Ishikawa (cell line): ENCODE data around the gene ARMC9.

Source experiments
- CEBPB ChIP-seq: IDR thresholded peaks from 2 replicates; pipeline ENCODE4 v1.6.1; 2012
- CREB1 ChIP-seq: IDR thresholded peaks from 2 replicates; pipeline ENCODE4 v1.6.1; 2012; ENCODE audit warnings: low read depth
- EGR1 ChIP-seq: IDR thresholded peaks from 2 replicates; pipeline ENCODE4 v1.6.1; 2012
- EP300 ChIP-seq: IDR thresholded peaks from 2 replicates; pipeline ENCODE4 v1.6.1; 2012; ENCODE audit warnings: borderline replicate concordance
- FOXM1 ChIP-seq: IDR thresholded peaks from 2 replicates; pipeline ENCODE4 v1.6.1; 2012; ENCODE audit warnings: low read depth, borderline replicate concordance
- NFIC ChIP-seq: IDR thresholded peaks from 2 replicates; pipeline ENCODE4 v1.6.1; 2012
- RAD21 ChIP-seq: IDR thresholded peaks from 2 replicates; pipeline ENCODE4 v1.6.1; 2012; ENCODE audit warnings: low read depth
- TAF1 ChIP-seq: IDR thresholded peaks from 2 replicates; pipeline ENCODE4 v1.6.1; 2012; ENCODE audit warnings: low read depth, mild to moderate bottlenecking
- TCF12 ChIP-seq: IDR thresholded peaks from 2 replicates; pipeline ENCODE4 v1.6.1; 2012; ENCODE audit warnings: low read depth
- TEAD4 ChIP-seq: IDR thresholded peaks from 2 replicates; pipeline ENCODE4 v1.6.1; 2012
- YY1 ChIP-seq: IDR thresholded peaks from 2 replicates; pipeline ENCODE4 v1.6.1; 2012; ENCODE audit warnings: low read depth
- ZBTB7A ChIP-seq: IDR thresholded peaks from 2 replicates; pipeline ENCODE4 v1.6.1; 2012; ENCODE audit warnings: low read depth
- TF ChIP-seq, protein P1 (sequence below): IDR thresholded peaks from 2 replicates; pipeline ENCODE4 v1.6.1; 2012
- TF ChIP-seq, protein P2 (sequence below): IDR thresholded peaks from 2 replicates; pipeline ENCODE4 v1.6.1; 2012
- TF ChIP-seq, protein P3 (sequence below): IDR thresholded peaks from 2 replicates; pipeline ENCODE4 v1.6.1; 2012; ENCODE audit warnings: low read depth, mild to moderate bottlenecking

Gene ARMC9

DNA sequence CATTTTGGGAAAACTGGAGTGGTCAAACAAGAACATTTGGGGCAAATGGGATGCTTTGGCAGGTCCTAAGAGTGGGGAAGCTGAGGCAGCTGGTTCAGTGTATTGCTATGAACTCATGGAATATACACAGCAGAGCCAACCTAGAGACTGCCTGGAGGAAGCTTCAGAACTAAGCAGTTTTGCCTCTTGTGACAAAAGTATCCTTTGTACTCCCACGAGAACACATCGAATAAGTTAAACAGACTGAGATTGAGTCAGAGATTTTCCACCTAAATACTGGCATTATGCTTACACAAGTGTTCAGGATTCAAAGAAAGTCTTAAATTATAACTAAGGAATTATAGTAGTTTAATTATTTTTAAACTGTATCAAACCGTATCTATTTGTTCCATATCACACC lies 5.2 kb upstream of the ARMC9 start:
- TF ChIP-seq ZBTB7A = no peak
- TF ChIP-seq EP300 = no peak
- TF ChIP-seq, protein P1, sequence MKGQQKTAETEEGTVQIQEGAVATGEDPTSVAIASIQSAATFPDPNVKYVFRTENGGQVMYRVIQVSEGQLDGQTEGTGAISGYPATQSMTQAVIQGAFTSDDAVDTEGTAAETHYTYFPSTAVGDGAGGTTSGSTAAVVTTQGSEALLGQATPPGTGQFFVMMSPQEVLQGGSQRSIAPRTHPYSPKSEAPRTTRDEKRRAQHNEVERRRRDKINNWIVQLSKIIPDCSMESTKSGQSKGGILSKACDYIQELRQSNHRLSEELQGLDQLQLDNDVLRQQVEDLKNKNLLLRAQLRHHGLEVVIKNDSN = no peak
- no peak for TF ChIP-seq YY1
- TF ChIP-seq TAF1 = no peak
- no peak for TF ChIP-seq CEBPB
- TF ChIP-seq RAD21 = no peak
- TF ChIP-seq TEAD4 = no peak
- TF ChIP-seq, protein P2, sequence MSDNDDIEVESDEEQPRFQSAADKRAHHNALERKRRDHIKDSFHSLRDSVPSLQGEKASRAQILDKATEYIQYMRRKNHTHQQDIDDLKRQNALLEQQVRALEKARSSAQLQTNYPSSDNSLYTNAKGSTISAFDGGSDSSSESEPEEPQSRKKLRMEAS = no peak
- no peak for TF ChIP-seq EGR1
- TF ChIP-seq FOXM1 = no peak
- no peak for TF ChIP-seq CREB1
- TF ChIP-seq TCF12 = no peak
- no peak for TF ChIP-seq NFIC

DNA sequence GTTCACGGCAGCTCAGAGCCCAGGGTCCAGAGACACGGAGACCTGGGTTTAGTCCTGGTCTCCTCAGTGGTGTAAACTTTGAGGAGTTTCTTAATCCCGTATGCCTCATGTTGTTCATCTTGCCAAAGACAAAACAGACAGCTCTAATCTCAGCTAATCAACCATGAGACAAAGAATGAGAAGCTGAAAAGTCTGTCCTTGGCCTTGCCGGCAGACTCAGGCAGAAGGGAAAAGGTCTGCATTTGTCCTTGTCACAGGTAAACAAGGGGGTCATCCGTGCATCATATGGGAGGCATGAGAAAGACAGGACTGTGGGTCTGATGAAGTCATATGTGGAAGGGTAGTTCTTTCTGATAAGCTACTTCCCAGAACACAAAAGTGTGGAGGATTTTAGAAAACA lies 1.8 kb upstream of the ARMC9 start:
- TF ChIP-seq YY1 (no peak), TAF1 (no peak), TCF12 (no peak), EGR1 (no peak), RAD21 (no peak), CEBPB (no peak)
- TF ChIP-seq, protein P1 = no peak

DNA sequence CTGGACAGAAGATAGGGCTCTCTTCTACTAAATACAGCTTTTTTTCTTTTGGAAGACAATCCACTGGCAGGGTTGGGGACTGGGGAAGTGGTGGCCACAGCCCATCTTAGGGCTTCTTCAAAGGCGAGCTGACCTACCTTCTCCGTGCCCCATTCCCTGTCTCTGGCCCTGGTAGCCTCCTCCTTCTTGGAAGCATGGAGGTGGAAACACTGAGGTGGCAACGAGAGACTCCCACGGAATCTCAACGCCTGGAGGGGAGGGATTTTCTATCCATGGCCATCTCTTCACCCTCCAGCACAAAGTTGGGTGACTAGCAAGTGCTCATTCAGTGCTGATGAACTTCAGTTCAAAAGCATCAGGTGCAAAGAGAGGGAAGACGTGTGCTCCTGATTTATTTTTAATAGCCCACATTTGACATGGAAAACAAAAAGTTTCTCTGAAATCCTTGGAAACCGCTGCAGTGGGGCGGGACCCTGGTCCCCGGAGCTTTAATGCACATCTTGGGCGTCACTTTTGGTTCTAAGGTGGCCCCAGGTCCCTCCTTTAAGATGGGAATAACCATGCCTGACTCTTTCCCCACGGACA lies 633 bp upstream of the ARMC9 start:
- TF ChIP-seq TEAD4 = no peak
- TF ChIP-seq FOXM1 = no peak
- no peak for TF ChIP-seq ZBTB7A
- TF ChIP-seq, protein P3, sequence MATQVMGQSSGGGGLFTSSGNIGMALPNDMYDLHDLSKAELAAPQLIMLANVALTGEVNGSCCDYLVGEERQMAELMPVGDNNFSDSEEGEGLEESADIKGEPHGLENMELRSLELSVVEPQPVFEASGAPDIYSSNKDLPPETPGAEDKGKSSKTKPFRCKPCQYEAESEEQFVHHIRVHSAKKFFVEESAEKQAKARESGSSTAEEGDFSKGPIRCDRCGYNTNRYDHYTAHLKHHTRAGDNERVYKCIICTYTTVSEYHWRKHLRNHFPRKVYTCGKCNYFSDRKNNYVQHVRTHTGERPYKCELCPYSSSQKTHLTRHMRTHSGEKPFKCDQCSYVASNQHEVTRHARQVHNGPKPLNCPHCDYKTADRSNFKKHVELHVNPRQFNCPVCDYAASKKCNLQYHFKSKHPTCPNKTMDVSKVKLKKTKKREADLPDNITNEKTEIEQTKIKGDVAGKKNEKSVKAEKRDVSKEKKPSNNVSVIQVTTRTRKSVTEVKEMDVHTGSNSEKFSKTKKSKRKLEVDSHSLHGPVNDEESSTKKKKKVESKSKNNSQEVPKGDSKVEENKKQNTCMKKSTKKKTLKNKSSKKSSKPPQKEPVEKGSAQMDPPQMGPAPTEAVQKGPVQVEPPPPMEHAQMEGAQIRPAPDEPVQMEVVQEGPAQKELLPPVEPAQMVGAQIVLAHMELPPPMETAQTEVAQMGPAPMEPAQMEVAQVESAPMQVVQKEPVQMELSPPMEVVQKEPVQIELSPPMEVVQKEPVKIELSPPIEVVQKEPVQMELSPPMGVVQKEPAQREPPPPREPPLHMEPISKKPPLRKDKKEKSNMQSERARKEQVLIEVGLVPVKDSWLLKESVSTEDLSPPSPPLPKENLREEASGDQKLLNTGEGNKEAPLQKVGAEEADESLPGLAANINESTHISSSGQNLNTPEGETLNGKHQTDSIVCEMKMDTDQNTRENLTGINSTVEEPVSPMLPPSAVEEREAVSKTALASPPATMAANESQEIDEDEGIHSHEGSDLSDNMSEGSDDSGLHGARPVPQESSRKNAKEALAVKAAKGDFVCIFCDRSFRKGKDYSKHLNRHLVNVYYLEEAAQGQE = no peak
- no peak for TF ChIP-seq RAD21
- no peak for TF ChIP-seq TCF12
- TF ChIP-seq CREB1 = no peak
- TF ChIP-seq CEBPB = no peak
- TF ChIP-seq, protein P1 = no peak
- TF ChIP-seq EGR1 = no peak

DNA sequence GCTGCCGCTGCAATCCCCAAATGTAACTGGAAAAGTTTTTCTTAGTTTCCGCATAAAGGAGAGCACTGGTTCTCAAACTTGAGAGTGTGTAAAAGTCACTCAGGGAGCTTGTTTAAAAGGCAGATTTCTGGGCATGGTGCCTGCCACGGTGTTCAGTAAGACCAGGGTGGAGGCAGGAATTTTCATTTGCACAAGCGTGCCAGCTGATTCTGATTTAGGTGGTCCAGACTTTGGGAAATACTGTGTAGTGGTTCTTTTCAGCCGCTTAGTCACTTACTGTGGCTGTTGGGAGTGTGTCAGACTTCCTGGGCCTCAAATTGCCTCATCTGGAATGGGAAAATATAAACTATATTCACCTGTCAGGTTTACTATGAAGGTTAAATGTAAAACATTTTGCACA lies 788 bp downstream of the ARMC9 start:
- TF ChIP-seq YY1 = no peak
- no peak for TF ChIP-seq FOXM1
- TF ChIP-seq NFIC = no peak
- TF ChIP-seq, protein P1 = no peak
- TF ChIP-seq, protein P3 = no peak
- TF ChIP-seq TEAD4 = no peak
- no peak for TF ChIP-seq TCF12
- TF ChIP-seq ZBTB7A = no peak
- no peak for TF ChIP-seq CEBPB
- TF ChIP-seq, protein P2 = no peak
- no peak for TF ChIP-seq EP300
- TF ChIP-seq RAD21 = no peak
- TF ChIP-seq TAF1 = no peak
- no peak for TF ChIP-seq CREB1
- TF ChIP-seq EGR1 = no peak

DNA sequence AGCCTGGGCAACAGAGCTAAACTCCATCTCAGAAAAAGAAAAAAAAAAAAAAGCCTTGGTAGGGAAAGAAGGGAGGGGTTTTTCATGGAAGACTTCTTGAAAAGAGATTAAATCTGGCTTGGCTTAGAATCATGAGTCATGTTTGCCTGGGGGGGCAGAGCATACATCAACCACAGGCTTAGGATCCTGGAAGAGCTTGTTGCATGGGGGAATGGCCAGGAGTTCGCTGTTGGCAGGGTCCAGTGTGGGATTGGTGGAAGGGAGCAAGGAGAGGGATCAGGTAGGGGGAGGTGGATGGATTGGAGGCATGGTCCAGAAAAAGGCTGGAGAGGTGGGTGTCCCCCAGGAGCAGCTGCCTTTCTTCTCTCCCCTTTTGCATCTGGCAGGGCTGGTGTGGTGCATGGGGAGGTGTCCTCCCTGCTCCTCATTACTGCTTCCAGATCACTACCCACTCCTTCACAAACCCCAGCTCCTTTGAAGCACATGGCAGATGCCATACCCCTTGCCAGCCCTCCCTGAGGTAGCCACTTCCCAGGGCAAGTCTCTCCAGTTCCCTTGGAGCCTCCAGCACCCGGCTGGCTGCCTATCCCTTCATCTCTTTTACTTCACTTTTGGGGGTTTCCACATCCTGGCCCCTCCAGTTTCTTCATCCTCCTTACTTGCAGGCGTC lies 2.5 kb downstream of the ARMC9 start:
- TF ChIP-seq TEAD4 (no peak), TAF1 (no peak), NFIC (no peak), ZBTB7A (no peak), EP300 (no peak), EGR1 (no peak), CREB1 (no peak), YY1 (no peak), CEBPB (no peak), TCF12 (no peak), FOXM1 (no peak), RAD21 (no peak)
- TF ChIP-seq, protein P3 = no peak
- TF ChIP-seq, protein P1 = no peak
- TF ChIP-seq, protein P2 = no peak
